IMR-90 (cell line): ENCODE data around the gene DAPK1. TPM values are rescaled to one million over a fixed set of nuclear protein-coding genes. Genes with fewer than 3 reads are reported as not detected.

Experiments
- ATAC-seq: fragments of 200-7000 bp; cut with Tn5 transposase; 2 replicates; pipeline ENCODE4 v1.9.1; 2020; ENCODE audit warnings: low read depth, mild to moderate bottlenecking, moderate library complexity
- BruUV-seq: library from RNA; stranded (reverse); fragments of 400-500 nt; replicated peaks from 2 replicates; lab custom pipeline; 2021; lab: Mats Ljungman, UMichigan
- CTCF ChIA-PET: fragments of 300-600 bp; formaldehyde crosslinking; extraction: SDS; loops from one replicate; lab custom pipeline; 2021; ENCODE audit warnings: antibody characterized with exemption; lab: Yijun Ruan, JAX
- POLR2A ChIA-PET: fragments of 300-600 bp; sonication (Branson Sonifier 250); formaldehyde crosslinking; loops from one replicate; lab custom pipeline; 2022; ENCODE audit warnings: antibody characterized with exemption; ENCODE audit not compliant: unreplicated experiment; lab: Charles Lee
- DNase-seq: peaks from one replicate; pipeline ENCODE4 v3.0.0; 2013
- H2AFZ ChIP-seq: replicated peaks from 2 replicates; pipeline ENCODE3; 2013; ENCODE audit warnings: low read length, mild to moderate bottlenecking; ENCODE audit not compliant: poor library complexity
- H2AK5ac ChIP-seq: 2 replicates; pipeline ENCODE4 v1.6.1; 2013; ENCODE audit warnings: low read depth, low read length, inconsistent platforms
- H2AK9ac ChIP-seq: replicated peaks from 2 replicates; pipeline ENCODE3; 2013; ENCODE audit warnings: mild to moderate bottlenecking, low read depth, low read length, moderate library complexity; ENCODE audit not compliant: poor library complexity
- H2BK120ac ChIP-seq: 2 replicates; pipeline ENCODE4 v1.6.1; 2013; ENCODE audit warnings: low read depth, low read length, inconsistent platforms
- H2BK15ac ChIP-seq: 3 replicates; pipeline ENCODE4 v1.6.1; 2013; ENCODE audit warnings: low read depth, low read length, inconsistent platforms
- H2BK20ac ChIP-seq: 2 replicates; pipeline ENCODE4 v1.6.1; 2013; ENCODE audit warnings: low read depth, mild to moderate bottlenecking, inconsistent platforms, low read length, moderate library complexity
- H2BK5ac ChIP-seq: 2 replicates; pipeline ENCODE4 v1.6.1; 2013; ENCODE audit warnings: mild to moderate bottlenecking, low read depth, low read length, inconsistent platforms; ENCODE audit not compliant: poor library complexity, severe bottlenecking
- H3K14ac ChIP-seq: replicated peaks from 2 replicates; pipeline ENCODE4 v1.6.1; 2013; ENCODE audit warnings: low read depth, low read length, inconsistent platforms
- H3K18ac ChIP-seq: 2 replicates; pipeline ENCODE4 v1.6.1; 2013; ENCODE audit warnings: low read depth, low read length, control low read depth
- H3K23ac ChIP-seq: 2 replicates; pipeline ENCODE4 v1.6.1; 2013; ENCODE audit warnings: low read depth, low read length, inconsistent platforms
- H3K27ac ChIP-seq: 2 replicates; pipeline ENCODE4 v1.5.1; 2013; ENCODE audit warnings: mild to moderate bottlenecking, control low read depth, low read length; ENCODE audit not compliant: insufficient read depth
- H3K27me3 ChIP-seq: 2 replicates; pipeline ENCODE4 v1.6.1; 2013; ENCODE audit warnings: low read length; ENCODE audit not compliant: control insufficient read depth, insufficient read depth
- H3K36me3 ChIP-seq: 2 replicates; pipeline ENCODE4 v1.6.1; 2013; ENCODE audit warnings: low read length, mixed read lengths; ENCODE audit not compliant: control insufficient read depth, insufficient read depth
- H3K4ac ChIP-seq: 2 replicates; pipeline ENCODE4 v1.6.1; 2013; ENCODE audit warnings: low read depth, low read length, inconsistent platforms
- H3K4me1 ChIP-seq: 2 replicates; pipeline ENCODE4 v1.6.1; 2013; ENCODE audit warnings: low read length, mixed read lengths; ENCODE audit not compliant: control insufficient read depth, insufficient read depth
- H3K4me2 ChIP-seq: 2 replicates; pipeline ENCODE4 v1.6.1; 2013; ENCODE audit warnings: low read depth, mild to moderate bottlenecking, control low read depth, low read length, moderate library complexity
- H3K4me3 ChIP-seq: 2 replicates; pipeline ENCODE4 v1.5.1; 2013; ENCODE audit warnings: low read depth, mild to moderate bottlenecking, control low read depth, low read length, moderate library complexity; ENCODE audit not compliant: insufficient read depth
- H3K56ac ChIP-seq: 2 replicates; pipeline ENCODE4 v1.6.1; 2013; ENCODE audit warnings: low read length, inconsistent platforms; ENCODE audit not compliant: insufficient read depth; ENCODE audit errors: extremely low read depth
- H3K79me1 ChIP-seq, 2 experiments: 2 replicates each; pipeline ENCODE4 v1.6.1; 2013; ENCODE audit warnings: low read length in 2 of 2, inconsistent platforms in 1 of 2, low read depth in 1 of 2
- H3K9ac ChIP-seq: 2 replicates; pipeline ENCODE4 v1.6.1; 2013; ENCODE audit warnings: low read depth, low read length, control low read depth
- H3K9me1 ChIP-seq: 2 replicates; pipeline ENCODE4 v1.6.1; 2013; ENCODE audit warnings: low read length, inconsistent platforms; ENCODE audit not compliant: insufficient read depth
- H3K9me3 ChIP-seq: 2 replicates; pipeline ENCODE4 v1.6.1; 2013; ENCODE audit warnings: low read length; ENCODE audit not compliant: control insufficient read depth, insufficient read depth
- H4K20me1 ChIP-seq: 2 replicates; pipeline ENCODE4 v1.6.1; 2013; ENCODE audit warnings: low read length, inconsistent platforms; ENCODE audit not compliant: insufficient read depth
- H4K5ac ChIP-seq: 2 replicates; pipeline ENCODE4 v1.6.1; 2013; ENCODE audit warnings: mild to moderate bottlenecking, low read depth, low read length, control low read depth
- H4K8ac ChIP-seq, 2 experiments: 2 replicates each; pipeline ENCODE4 v1.6.1; 2013; ENCODE audit warnings: low read depth in 2 of 2, low read length in 2 of 2, control low read depth in 1 of 2, inconsistent platforms in 1 of 2
- H4K91ac ChIP-seq: 2 replicates; pipeline ENCODE4 v1.6.1; 2013; ENCODE audit warnings: low read depth, low read length, inconsistent platforms; ENCODE audit not compliant: insufficient read depth
- BHLHE40 ChIP-seq: fragments of 150-350 bp; IDR thresholded peaks from 2 replicates; pipeline ENCODE4 v1.6.1; 2016; ENCODE audit warnings: mild to moderate bottlenecking, low read depth, low read length
- CEBPB ChIP-seq: IDR thresholded peaks from 2 replicates; pipeline ENCODE4 v1.6.1; 2012; ENCODE audit warnings: low read depth, low read length, improper control_type of control experiment
- CTCF ChIP-seq: conservative IDR thresholded peaks from 2 replicates; pipeline ENCODE4 v1.5.1; 2012; ENCODE audit warnings: mild to moderate bottlenecking, low read depth, low read length, improper control_type of control experiment
- MAZ ChIP-seq: IDR thresholded peaks from 2 replicates; pipeline ENCODE4 v1.6.1; 2012; ENCODE audit warnings: low read depth, mild to moderate bottlenecking, low read length, improper control_type of control experiment, moderate library complexity, borderline replicate concordance
- MXI1 ChIP-seq: IDR thresholded peaks from 2 replicates; pipeline ENCODE4 v1.6.1; 2012; ENCODE audit warnings: low read depth, mild to moderate bottlenecking, low read length, moderate library complexity, borderline replicate concordance
- POLR2A ChIP-seq: IDR thresholded peaks from 2 replicates; pipeline ENCODE4 v1.6.1; 2012; ENCODE audit warnings: mild to moderate bottlenecking, low read depth, low read length
- RAD21 ChIP-seq: IDR thresholded peaks from 2 replicates; pipeline ENCODE4 v1.6.1; 2012; ENCODE audit warnings: low read length, improper control_type of control experiment
- RFX5 ChIP-seq: IDR thresholded peaks from 2 replicates; pipeline ENCODE4 v1.8.0; 2012; ENCODE audit warnings: low read depth, mild to moderate bottlenecking, low read length, moderate library complexity
- SMC3 ChIP-seq: fragments of 150-350 bp; IDR thresholded peaks from 2 replicates; pipeline ENCODE4 v1.6.1; 2016; ENCODE audit warnings: low read depth, mild to moderate bottlenecking, antibody characterized with exemption, low read length, moderate library complexity
- USF2 ChIP-seq: fragments of 150-350 bp; IDR thresholded peaks from 2 replicates; pipeline ENCODE4 v1.6.1; 2017; ENCODE audit warnings: mild to moderate bottlenecking, antibody characterized with exemption, low read length, low read depth
- WGBS, 2 experiments: methylation state at CpG; one replicate each; pipeline versions ENCODE4 v1.1.5 to v1.1.7; 2013; ENCODE audit warnings: missing lambda C conversion rate in 2 of 2; ENCODE audit not compliant: insufficient read length in 1 of 2; ENCODE audit errors: extremely low coverage in 2 of 2; 5-methylcytosine and 5-hydroxymethylcytosine counted together
- dilution Hi-C: fragments of 300-500 bp; cut with HindIII; formaldehyde crosslinking; loops from one replicate; pipeline ENCODE4 v1.14.3; 2018; ENCODE audit warnings: low sequenced_read_pairs; ENCODE audit not compliant: unreplicated experiment
- in situ Hi-C: fragments of 300-500 bp; cut with MboI; formaldehyde crosslinking; loops from 3 replicates; pipeline ENCODE4 v1.14.3; 2019; ENCODE audit warnings: low sequenced_read_pairs, inconsistent platforms, mixed read lengths
- intact Hi-C: fragments of 100-400 bp; cut with micrococcal nuclease; formaldehyde crosslinking; loops from 2 replicates; pipeline ENCODE4 v1.10.0; 2022
- polyA plus RNA-seq, 3 experiments: library from polyadenylated mRNA; depleted of rRNA; stranded (reverse); fragments of >200 nt; gene quantifications; 2 replicates each; pipeline ENCODE4 v1.2.3, GENCODE V29; 2012; ENCODE audit warnings: low replicate concordance in 1 of 3
- total RNA-seq: library from RNA; depleted of rRNA; stranded (reverse); fragments of >200 nt; gene quantifications from 2 replicates; pipeline ENCODE4 v1.2.3, GENCODE V29; 2012

Gene DAPK1
- total and polyA plus RNA-seq, 2 of the 4 experiments (the other 2 are of a cell fraction): under 0.01 to 0.03 TPM

GRCh38 chr9:87597710-87598443 lies 100.2 kb downstream of the DAPK1 start:
- no peak for ATAC-seq
- no peak for DNase-seq
- no peak overlapping the region for H4K8ac ChIP-seq
- H3K9me1 ChIP-seq: 0 out of 2 replicates have a peak, but pooled peaks cover 4% of the 10 kb centered on the region
- H2BK5ac ChIP-seq: no peak overlapping the region
- 78% methylated on average over 5 of the region's 13 CpGs; no CpG with 5 or more reads in 1 of the 2 experiments for WGBS, 2 experiments
- H2AFZ ChIP-seq: no peak overlapping the region
- H2BK15ac ChIP-seq: no peak overlapping the region
- no peak for TF ChIP-seq POLR2A
- no peak for TF ChIP-seq CEBPB
- TF ChIP-seq RFX5: no peak
- TF ChIP-seq CTCF: no peak
- no peak for TF ChIP-seq MXI1
- TF ChIP-seq RAD21: no peak
- TF ChIP-seq BHLHE40: no peak
- TF ChIP-seq USF2: no peak
- no peak for TF ChIP-seq SMC3
- TF ChIP-seq MAZ: no peak
- no peak overlapping the region for H3K4ac ChIP-seq
- H3K36me3 ChIP-seq: no peaks in the 10 kb centered on the region
- H2BK20ac ChIP-seq: no peak overlapping the region
- no peak overlapping the region for H2AK9ac ChIP-seq
- intact Hi-C loops (no loop called here), in situ Hi-C loops (no loop called here), dilution Hi-C loops (no loop called here)
- H3K9ac ChIP-seq: no peak overlapping the region
- no TSS peak for BruUV-seq
- no peak overlapping the region for H3K23ac ChIP-seq
- H3K9me3 ChIP-seq: no peaks in the 10 kb centered on the region
- H4K5ac ChIP-seq: no peak overlapping the region
- H3K27me3 ChIP-seq: no peaks in the 10 kb centered on the region; the same call in 1 of the 2 replicates
- H3K56ac ChIP-seq: no peak overlapping the region
- no peak overlapping the region for H3K27ac ChIP-seq
- ChIA-PET POLR2A (no interaction called here), CTCF (no interaction called here)
- no peaks in the 10 kb centered on the region for H3K79me1 ChIP-seq
- no peak overlapping the region for H3K18ac ChIP-seq
- H3K4me1 ChIP-seq: peaks cover 15% of the 10 kb centered on the region
- H3K4me2 ChIP-seq: no peak overlapping the region
- no peak overlapping the region for H3K4me3 ChIP-seq
- H2AK5ac ChIP-seq: no peak overlapping the region
- H3K14ac ChIP-seq: no peak overlapping the region
- no peak overlapping the region for H2BK120ac ChIP-seq
- no peaks in the 10 kb centered on the region for H4K20me1 ChIP-seq
- H4K91ac ChIP-seq: no peak overlapping the region
